WTC11 (cell line): ENCODE data around the gene CHRNE. TPM values are rescaled to one million over a fixed set of nuclear protein-coding genes. Genes with fewer than 3 reads are reported as not detected.

ENCODE experiments used
- ATAC-seq: fragments of 200-7000 bp; cut with Tn5 transposase; 2 replicates; pipeline ENCODE4 v1.10.0; 2021; ENCODE audit warnings: mild to moderate bottlenecking, moderate library complexity
- CTCF ChIA-PET: fragments of 300-600 bp; sonication (Branson Sonifier 250); formaldehyde crosslinking; loops from one replicate; lab custom pipeline; 2021; ENCODE audit warnings: antibody characterized with exemption; lab: Charles Lee
- POLR2A ChIA-PET: fragments of 350-600 bp; sonication (Branson Sonifier 250); formaldehyde crosslinking; loops from one replicate; lab custom pipeline; 2021; ENCODE audit warnings: antibody characterized with exemption; lab: Charles Lee
- DNase-seq: peaks from one replicate; pipeline ENCODE4 v3.0.0; 2021; ENCODE audit warnings: low spot score
- H3K27ac Mint-ChIP-seq: 2 replicates; pipeline ENCODE4 v1.8.0; 2021; ENCODE audit warnings: mixed read lengths
- H3K27me3 Mint-ChIP-seq: 2 replicates; pipeline ENCODE4 v1.8.0; 2021; ENCODE audit warnings: low read depth, mild to moderate bottlenecking, moderate library complexity, mixed read lengths
- H3K36me3 Mint-ChIP-seq: 2 replicates; pipeline ENCODE4 v1.8.0; 2021; ENCODE audit warnings: mixed read lengths
- H3K4me1 Mint-ChIP-seq: 2 replicates; pipeline ENCODE4 v1.8.0; 2022; ENCODE audit warnings: mixed read lengths
- H3K4me3 Mint-ChIP-seq: 2 replicates; pipeline ENCODE4 v1.8.0; 2021; ENCODE audit warnings: mild to moderate bottlenecking, moderate library complexity, mixed read lengths
- H3K9me3 Mint-ChIP-seq: 2 replicates; pipeline ENCODE4 v1.8.0; 2021; ENCODE audit warnings: mixed read lengths
- ATF1 ChIP-seq: sonication (generic); formaldehyde crosslinking; IDR thresholded peaks from 2 replicates; pipeline ENCODE4 v1.8.1; 2023; ENCODE audit warnings: mild to moderate bottlenecking, moderate library complexity, missing genetic modification reagents
- ATF6 ChIP-seq: sonication (generic); formaldehyde crosslinking; IDR thresholded peaks from 2 replicates; pipeline ENCODE4 v1.8.1; 2023; ENCODE audit warnings: mild to moderate bottlenecking, missing genetic modification reagents
- CBFB ChIP-seq: sonication (generic); formaldehyde crosslinking; IDR thresholded peaks from 2 replicates; pipeline ENCODE4 v1.8.1; 2022; ENCODE audit warnings: mild to moderate bottlenecking, low read depth, missing genetic modification reagents
- CTCF ChIP-seq: fragments of 200-600 bp; IDR thresholded peaks from 2 replicates; pipeline ENCODE4 v1.8.0; 2022; ENCODE audit warnings: antibody characterized with exemption
- ELF4 ChIP-seq: sonication (generic); formaldehyde crosslinking; IDR thresholded peaks from 2 replicates; pipeline ENCODE4 v1.8.1; 2022; ENCODE audit warnings: low read depth, mild to moderate bottlenecking, moderate library complexity, missing genetic modification reagents
- ERG ChIP-seq: fragments of 250-450 bp; sonication (Bioruptor Pico); IDR thresholded peaks from 2 replicates; pipeline ENCODE4 v1.8.0; 2021; ENCODE audit warnings: mild to moderate bottlenecking
- GABPB1 ChIP-seq: sonication (generic); formaldehyde crosslinking; IDR thresholded peaks from 2 replicates; pipeline ENCODE4 v1.8.1; 2023; ENCODE audit warnings: mild to moderate bottlenecking, missing genetic modification reagents
- GTF2I ChIP-seq: fragments of 250-450 bp; sonication (Bioruptor Pico); conservative IDR thresholded peaks from 2 replicates; pipeline ENCODE4 v1.4.0; 2021; ENCODE audit warnings: mild to moderate bottlenecking
- MAX ChIP-seq: sonication (generic); formaldehyde crosslinking; IDR thresholded peaks from 2 replicates; pipeline ENCODE4 v1.8.0; 2022; ENCODE audit warnings: mild to moderate bottlenecking, missing genetic modification reagents
- MLX ChIP-seq: sonication (generic); formaldehyde crosslinking; IDR thresholded peaks from 2 replicates; pipeline ENCODE4 v1.8.1; 2023; ENCODE audit warnings: mild to moderate bottlenecking, missing genetic modification reagents, moderate library complexity
- NFATC4 ChIP-seq: fragments of 250-450 bp; sonication (Bioruptor Pico); IDR thresholded peaks from 2 replicates; pipeline ENCODE4 v1.9.0; 2021; ENCODE audit warnings: mild to moderate bottlenecking
- NFYB ChIP-seq: sonication (generic); formaldehyde crosslinking; conservative IDR thresholded peaks from 2 replicates; pipeline ENCODE4 v1.8.0; 2022; ENCODE audit warnings: low read depth, missing genetic modification reagents
- RELA ChIP-seq: sonication (generic); formaldehyde crosslinking; IDR thresholded peaks from 2 replicates; pipeline ENCODE4 v1.8.1; 2022; ENCODE audit warnings: missing genetic modification reagents, mild to moderate bottlenecking, borderline replicate concordance
- SOX15 ChIP-seq: fragments of 250-450 bp; sonication (Bioruptor Pico); IDR thresholded peaks from 2 replicates; pipeline ENCODE4 v1.9.0; 2021; ENCODE audit warnings: mild to moderate bottlenecking
- TP53 ChIP-seq: sonication (generic); formaldehyde crosslinking; IDR thresholded peaks from 2 replicates; pipeline ENCODE4 v1.8.1; 2023; ENCODE audit warnings: mild to moderate bottlenecking, missing genetic modification reagents
- USF2 ChIP-seq: sonication (generic); formaldehyde crosslinking; IDR thresholded peaks from 2 replicates; pipeline ENCODE4 v1.8.1; 2023; ENCODE audit warnings: mild to moderate bottlenecking, missing genetic modification reagents, moderate library complexity
- ZBTB21 ChIP-seq: sonication (generic); formaldehyde crosslinking; IDR thresholded peaks from 2 replicates; pipeline ENCODE4 v1.8.1; 2023; ENCODE audit warnings: mild to moderate bottlenecking, missing genetic modification reagents, borderline replicate concordance
- ZNF138 ChIP-seq: sonication (generic); formaldehyde crosslinking; conservative IDR thresholded peaks from 2 replicates; pipeline ENCODE4 v1.8.1; 2022; ENCODE audit warnings: mild to moderate bottlenecking, moderate library complexity, missing genetic modification reagents
- total RNA-seq: library from RNA; stranded (reverse); gene quantifications from 3 replicates; pipeline ENCODE4 v1.2.3, GENCODE V29; 2021

The CHRNE gene
- total RNA-seq, 1 experiment from 2014 or later, result 0.70 TPM

GRCh38 chr17:4859816-4860625, 42.9 kb downstream of the CHRNE start:
- peak; percentile 32 for DNase-seq
- Mint-ChIP-seq H3K27me3 (no peaks in the 10 kb centered on the region), H3K4me3 (peak overlapping the region; percentile 40), H3K36me3 (no peaks in the 10 kb centered on the region), H3K27ac (peak overlapping the region; percentile 71), H3K4me1 (peaks cover 59% of the 10 kb centered on the region), H3K9me3 (no peaks in the 10 kb centered on the region)
- 0 out of 2 replicates have a peak, but pooled peaks have one; percentile 1 for TF ChIP-seq USF2 (CRISPR knock-in tag)
- TF ChIP-seq MLX (CRISPR knock-in tag), result no peak
- TF ChIP-seq ZBTB21, result no peak
- TF ChIP-seq ELF4 (CRISPR knock-in tag), result no peak
- peak; percentile 12; the same call in 1 of the 2 replicates for TF ChIP-seq TP53 (CRISPR knock-in tag)
- TF ChIP-seq MAX (CRISPR knock-in tag), result 0 out of 2 replicates have a peak, but pooled peaks have one; percentile 7
- TF ChIP-seq CBFB (CRISPR knock-in tag), result no peak
- no peak for TF ChIP-seq ZNF138 (CRISPR knock-in tag)
- TF ChIP-seq RELA (CRISPR knock-in tag), result no peak
- peak; percentile 10; the same call in 1 of the 2 replicates for ATAC-seq
- CTCF ChIA-PET, result interaction anchor here (0.5 to 2.0 kb wide), 6 partner anchors 9 to 128 kb away, joined by 3 to 5 read pairs (median 3); partner anchors contain the start of genes CHRNE, GLTPD2 and MED11
- POLR2A ChIA-PET, result interaction anchor here (1.4 kb wide), 1 partner anchor 8 kb away, joined by 4 read pairs; no protein-coding TSS in a partner anchor

GRCh38 chr17:4858882-4859260, 44.0 kb downstream of the CHRNE start:
- ChIA-PET POLR2A (interaction anchor here (1.1 to 1.5 kb wide), 3 partner anchors 9 to 69 kb away, joined by 3 to 4 read pairs (median 3); no protein-coding TSS in a partner anchor), CTCF (interaction anchor here (0.9 to 2.0 kb wide), 4 partner anchors 23 to 69 kb away, joined by 4 to 9 read pairs (median 4); no protein-coding TSS in a partner anchor)
- Mint-ChIP-seq H3K4me1 (peaks cover 68% of the 10 kb centered on the region), H3K36me3 (no peaks in the 10 kb centered on the region), H3K9me3 (no peaks in the 10 kb centered on the region), H3K27me3 (no peaks in the 10 kb centered on the region), H3K27ac (peak overlapping the region; percentile 88), H3K4me3 (peak overlapping the region; percentile 42)
- ATAC-seq (peak; percentile 31), DNase-seq (peak; percentile 38)
- TF ChIP-seq GTF2I (CRISPR knock-in tag) (no peak), ERG (CRISPR knock-in tag) (no peak), SOX15 (CRISPR knock-in tag) (no peak), NFATC4 (CRISPR knock-in tag) (no peak), CTCF (no peak), RELA (CRISPR knock-in tag) (no peak), MAX (CRISPR knock-in tag) (no peak), NFYB (CRISPR knock-in tag) (no peak), ATF6 (CRISPR knock-in tag) (no peak), ATF1 (CRISPR knock-in tag) (no peak), GABPB1 (CRISPR knock-in tag) (no peak)
